GM18502 (cell line): ENCODE data around the gene SVOPL.
"Not testable (repeated sequence)": the region's sequence is repeated elsewhere in the genome, so short reads cannot be mapped to it uniquely, and the experiment has no call there.

ENCODE experiments used
- ATAC-seq: cut with Tn5 transposase; IDR thresholded peaks from one replicate; pipeline ENCODE4 v1.9.1; 2021; ENCODE audit warnings: mild to moderate bottlenecking; ENCODE audit not compliant: unreplicated experiment, poor library complexity

Gene SVOPL

DNA sequence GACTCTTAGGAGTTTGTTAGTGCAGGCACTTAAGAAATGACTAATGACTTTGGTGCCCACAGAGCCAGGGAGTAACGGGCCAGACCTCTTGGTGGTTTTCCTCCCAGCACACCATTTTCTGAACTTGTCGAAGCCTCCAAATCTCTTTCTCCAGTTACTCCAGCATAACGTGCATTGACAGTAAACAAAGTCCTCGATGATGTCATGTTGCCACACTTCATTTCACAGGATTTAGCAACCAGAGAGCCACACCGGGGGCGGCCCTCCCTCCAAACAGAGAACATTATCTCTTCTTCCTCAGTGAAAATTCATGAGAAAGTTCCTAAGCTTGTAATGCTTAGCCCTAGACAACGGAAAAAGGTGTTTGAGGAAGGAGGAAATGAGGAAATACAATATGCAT is 4.0 kb upstream of the SVOPL start:
- ATAC-seq, result no peak

DNA sequence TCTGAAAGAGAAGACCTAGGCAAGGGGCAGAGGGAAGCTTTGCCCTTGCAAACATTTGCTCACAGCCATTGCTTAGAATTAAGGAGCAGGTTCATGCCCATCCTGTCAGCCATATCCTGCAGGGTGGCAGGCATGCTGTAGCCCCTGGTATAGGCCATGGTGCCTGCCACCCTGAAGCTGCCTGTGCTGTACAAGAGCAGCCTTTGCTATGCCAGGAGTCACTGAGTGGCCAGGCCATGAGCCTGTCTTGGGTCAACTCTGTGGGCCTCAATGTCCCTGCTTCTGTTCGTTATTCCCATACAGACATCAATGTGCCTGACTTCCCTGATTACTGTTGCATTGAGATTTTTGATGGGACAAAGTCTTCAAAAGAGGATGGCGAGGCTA is 368 bp upstream of the SVOPL start:
- no peak for ATAC-seq

DNA sequence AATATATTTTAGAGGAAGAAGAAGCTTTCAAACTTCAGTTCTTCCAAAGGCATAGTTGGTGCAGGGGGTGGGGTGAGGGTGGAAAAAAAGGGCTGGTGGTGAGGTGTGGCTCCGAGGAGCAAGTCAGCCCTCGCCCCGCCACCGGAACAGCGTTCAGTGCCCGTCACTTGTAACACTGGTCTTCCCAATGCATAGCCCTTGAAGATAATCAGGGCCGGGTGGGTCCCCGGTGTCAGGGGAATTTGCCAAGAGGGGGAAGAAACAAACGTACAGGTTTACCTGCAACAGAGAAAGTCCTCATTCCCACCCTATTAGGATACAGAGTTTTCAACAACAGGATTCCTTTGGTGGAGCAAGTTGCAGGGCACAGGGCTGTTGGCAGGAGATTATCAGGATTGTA is 1.5 kb downstream of the SVOPL start:
- no peak for ATAC-seq

DNA sequence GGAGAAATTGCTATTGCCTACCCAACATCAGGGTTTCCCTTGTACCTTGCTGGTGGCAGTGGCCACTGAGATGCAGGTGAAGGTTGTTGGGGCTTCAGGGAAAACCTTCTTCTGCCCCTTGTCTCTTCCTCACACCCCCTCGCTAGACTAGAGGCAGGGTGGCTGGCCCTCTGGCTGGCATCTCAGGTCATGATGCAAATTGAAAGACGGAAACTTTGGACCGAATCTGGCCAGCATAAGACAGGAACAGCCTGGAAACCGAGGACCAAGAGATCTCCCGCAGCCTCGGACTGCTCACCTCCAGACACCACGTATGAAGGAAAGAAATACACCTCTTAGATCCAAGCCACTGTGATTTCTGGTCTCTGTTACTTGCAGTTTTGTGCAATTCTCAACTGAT is 2.9 kb downstream of the SVOPL start:
- no peak for ATAC-seq

DNA sequence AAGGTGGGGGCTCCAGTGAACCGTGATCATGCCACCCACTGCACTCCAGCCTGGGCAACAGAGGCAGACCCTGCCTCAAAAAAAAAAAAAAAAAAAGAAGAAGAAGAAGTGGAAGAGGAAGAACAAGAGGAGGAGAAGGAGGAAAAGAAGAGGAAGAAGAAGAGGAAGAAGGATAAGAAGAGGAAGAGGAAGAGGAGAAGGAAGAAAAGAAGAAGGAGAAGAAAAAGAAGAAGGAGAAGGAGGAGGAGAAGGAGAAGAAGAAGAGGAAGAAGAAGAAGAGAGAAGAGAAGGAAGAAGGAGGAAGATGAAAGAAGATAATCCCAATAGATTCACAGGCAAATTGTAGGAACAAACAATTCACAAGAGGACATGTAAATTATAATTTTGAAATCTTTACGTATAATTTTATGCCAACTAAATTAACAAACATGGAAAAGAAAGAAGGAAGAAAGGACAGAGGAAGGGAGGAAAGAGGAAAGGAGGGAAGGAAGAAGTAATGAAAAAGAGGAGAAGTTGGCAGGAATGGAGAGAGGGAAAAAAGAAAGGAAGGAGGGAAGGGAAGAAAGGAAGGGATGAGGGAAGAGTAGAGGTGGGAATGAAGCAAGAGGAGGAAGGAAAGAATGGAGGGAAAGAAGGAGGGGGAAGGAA is 3.5 kb downstream of the SVOPL start:
- no peak for ATAC-seq

DNA sequence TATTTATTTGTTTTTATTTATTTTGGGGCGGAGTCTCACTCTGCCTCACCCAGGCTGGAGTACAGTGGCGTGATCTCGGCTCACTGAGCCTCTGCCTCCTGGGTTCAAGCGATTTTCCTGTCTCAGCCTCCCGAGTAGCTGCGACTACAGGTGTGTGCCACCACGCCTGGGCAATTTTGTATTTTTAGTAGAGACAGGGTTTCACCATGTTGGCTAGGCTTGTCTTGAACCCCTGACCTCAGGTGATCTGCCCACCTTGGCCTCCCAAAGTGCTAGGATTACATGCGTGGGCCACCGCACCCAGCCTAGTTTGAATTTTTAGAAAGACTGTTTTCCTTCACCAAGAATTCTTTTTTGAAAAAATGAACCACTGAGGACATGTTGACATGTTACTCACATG is 5.4 kb downstream of the SVOPL start:
- ATAC-seq, result not testable (repeated sequence)

DNA sequence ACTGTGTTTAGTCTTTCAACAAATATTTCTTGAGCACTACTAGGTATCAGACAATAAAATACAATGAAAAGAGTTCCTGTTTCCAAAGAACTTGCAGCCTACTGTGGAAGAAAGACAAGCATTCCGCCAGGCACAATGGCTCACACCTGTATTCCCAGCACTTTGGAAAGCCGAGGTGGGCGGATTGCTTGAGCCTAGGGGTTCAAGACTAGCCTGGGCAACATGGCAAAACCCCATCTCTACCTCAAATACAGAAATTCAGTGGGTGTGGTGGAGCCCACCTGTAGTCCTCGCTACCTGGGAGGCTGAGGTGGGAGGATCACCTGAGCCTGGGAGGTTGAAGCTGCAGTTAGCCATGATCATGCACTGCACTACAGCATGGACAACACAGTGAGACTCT is 6.1 kb downstream of the SVOPL start:
- ATAC-seq, result no peak

DNA sequence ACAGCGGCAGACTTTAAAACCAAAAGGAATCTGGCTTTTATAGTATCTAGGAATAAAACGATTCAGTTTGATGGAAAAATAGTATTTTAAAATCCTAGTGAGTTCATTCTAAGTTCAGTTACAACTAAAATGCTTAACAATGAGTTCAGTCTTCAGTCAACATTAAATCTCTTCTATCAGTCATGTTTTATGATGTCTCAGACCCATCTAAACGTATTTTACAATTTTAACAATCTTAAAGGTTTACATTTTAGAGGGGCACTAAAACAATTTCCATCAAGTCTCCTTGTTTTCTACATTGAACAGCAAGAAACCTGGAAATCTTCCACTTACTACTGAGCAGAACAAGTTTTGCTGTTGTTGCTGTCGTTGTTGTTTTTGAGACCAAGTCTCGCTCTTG is 10.0 kb downstream of the SVOPL start:
- no peak for ATAC-seq

DNA sequence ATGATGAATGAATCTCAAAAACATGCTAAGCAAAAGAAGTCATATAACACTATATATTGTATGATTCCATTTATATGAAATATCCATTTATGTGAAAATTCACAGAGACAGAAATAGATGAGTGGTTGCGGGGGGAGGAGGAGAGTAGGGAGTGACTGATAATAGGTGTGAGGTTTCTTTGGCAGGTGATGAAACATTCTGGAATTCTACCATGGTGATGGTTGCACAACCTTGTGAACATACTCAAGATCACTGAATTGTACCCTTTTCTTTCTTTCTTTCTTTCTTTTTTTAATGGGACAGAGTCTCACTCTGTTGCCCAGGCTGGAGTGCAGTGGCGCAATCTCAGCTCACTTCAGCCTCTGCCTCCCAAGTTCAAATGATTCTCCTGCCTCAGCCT is 10.7 kb downstream of the SVOPL start:
- no peak for ATAC-seq

DNA sequence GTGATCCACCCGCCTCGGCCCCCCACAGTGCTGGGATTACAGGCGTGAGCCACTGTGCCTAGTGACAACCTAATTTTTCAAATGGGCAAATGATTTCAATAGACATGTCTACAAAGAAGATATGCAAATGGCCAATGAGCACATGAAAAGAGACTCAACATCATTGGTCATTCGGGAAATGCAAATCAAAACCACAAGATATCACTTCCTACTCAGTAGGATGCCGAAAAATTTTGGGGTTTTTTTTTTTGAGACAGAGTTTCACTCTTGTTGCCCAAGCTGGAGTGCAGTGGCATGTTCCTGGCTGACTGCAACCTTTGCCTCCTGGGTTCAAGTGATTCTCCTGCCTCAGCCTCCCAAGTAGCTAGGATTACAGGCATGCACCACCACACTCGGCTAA is 13.1 kb downstream of the SVOPL start:
- ATAC-seq, result not testable (repeated sequence)

DNA sequence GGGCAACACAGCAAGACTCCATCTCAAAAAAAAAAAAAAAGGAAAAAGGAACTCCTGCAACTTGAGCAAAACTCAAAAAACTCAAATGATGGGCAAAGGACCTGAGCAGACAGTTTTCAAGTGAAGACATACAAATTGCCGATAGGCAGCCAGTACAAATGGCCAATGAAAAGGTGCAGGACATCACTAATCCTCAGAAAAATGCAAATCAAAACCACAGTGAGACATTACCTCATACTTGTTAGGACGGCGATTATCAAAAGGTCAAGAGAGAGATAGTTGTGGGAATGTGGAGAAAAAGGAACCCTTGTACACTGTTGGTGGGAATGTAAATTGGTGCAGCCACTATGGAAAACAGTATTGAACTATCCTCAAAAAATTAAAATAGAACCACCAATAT is 16.8 kb downstream of the SVOPL start:
- ATAC-seq, result no peak

DNA sequence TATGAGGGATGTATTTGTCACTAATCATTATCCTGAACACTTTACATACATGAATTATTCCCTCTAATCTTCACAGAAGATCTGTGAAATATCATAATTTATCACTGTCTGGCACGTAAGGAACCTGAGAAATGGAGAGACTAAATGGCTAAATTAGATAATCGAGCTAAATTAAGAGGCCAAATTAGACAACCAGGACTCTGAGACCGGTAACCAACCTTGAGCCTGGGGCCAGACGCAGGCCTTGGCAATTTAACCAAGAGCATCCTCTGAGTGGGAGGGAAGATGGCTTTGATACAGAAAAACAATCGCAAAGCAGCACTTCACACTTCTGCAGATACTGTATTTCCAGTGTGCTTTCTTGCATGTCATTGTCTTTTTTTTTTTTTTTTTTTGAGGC is 21.4 kb downstream of the SVOPL start:
- no peak for ATAC-seq

DNA sequence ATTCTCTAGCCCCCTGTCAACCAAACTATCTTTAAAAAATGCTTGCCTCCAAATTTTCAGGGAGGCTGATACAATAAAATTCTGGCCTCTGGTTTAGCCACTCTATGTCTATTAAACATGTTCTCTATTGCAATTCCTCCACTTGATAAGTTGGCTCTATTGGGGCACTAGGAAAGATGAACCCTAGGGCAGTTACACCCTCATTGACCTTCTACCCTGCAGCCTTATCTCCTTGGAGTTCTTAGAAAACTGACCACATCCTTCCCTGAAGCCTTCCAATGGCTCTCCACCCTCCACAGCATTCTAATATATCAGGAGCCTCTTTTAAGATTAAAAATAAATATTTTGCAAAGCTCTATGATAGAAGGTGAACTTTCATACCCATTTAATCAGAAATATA is 30.6 kb downstream of the SVOPL start:
- no peak for ATAC-seq

DNA sequence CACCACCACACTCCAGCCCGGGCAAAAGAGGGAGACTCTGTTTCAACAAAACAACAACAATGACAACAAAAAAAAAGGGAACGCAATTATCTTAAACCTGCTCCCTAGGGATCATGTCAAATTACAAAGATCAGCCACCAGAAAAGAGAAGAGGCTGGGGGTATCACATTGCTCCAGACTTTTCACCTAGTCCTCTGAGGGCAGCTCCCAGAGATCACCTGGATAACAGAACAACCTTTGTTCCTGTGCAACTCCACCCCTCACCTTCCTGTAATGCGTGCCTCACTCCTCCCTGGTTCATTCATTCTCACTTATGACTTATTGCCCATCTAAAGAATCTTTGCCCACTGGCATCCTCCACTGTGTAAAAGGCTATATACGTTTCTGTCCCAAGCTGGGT is 31.8 kb downstream of the SVOPL start:
- ATAC-seq, result no peak

DNA sequence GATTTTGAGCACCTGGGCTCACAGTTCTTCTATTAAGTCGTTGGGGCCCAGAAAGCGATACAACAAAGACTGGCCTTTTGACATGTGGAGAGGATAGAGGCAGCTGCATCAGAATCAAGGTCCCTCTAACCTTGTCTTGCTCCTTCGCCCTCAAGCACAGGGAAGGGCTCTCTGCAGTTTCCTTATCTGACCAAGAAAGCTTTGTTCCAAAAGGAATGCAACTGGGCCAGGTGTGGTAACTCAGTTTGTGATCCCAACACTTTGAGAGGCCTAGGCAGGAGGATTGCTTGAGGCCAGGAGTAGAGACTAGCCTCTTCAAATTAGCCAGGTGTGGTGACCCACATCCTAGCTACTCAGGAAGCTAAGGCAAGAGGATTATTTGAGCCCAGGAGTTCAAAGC is 32.2 kb downstream of the SVOPL start:
- ATAC-seq, result no peak

DNA sequence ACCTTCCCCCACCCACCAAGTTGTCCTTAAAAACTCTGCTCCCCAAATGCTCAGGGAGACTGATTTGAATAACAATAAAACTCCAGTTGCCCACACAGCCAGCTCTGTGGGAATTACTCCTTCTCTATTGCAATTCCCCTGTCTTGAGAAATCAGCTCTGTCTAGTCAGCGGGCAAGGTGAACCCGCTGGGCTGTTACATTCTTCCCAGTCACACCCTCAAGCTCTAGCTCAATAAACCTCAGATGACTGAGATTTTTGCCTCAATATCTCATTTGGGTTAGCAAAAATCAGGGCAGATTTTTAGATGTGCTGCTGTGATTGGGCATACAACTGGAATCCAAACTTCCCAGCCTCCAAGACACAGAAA is 32.9 kb downstream of the SVOPL start:
- no peak for ATAC-seq

DNA sequence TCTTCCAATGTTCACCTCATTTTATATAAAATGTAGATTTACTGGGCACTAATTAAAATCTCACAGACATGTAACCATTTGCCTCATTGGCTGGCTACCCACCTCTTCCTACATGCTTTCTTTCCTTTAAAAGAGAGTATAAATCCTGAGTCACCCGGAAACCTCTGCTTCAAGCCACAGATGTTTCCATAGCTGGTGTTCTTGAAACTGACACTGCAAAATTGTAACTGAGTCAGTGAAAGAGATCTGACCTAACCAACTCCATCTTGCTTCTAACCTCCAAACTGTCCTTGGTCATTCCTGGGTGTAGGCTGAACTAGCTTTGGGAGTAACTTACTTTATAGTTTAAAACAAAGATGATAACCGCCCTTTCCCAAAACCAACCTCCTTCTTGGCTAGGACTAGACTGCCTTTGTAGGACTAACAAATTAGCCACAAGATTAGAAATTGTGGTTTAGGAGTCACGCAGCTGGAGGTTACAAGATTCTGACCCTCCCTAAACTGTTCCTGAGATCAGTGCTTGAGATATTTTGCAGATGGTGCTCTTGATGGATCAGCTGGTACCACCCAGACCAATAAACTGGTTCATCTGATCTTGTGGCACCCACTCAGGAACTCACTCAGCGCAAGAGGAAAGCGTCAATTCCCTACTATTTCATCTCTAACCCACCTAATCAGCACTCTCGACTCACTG is 33.5 kb downstream of the SVOPL start:
- no peak for ATAC-seq

DNA sequence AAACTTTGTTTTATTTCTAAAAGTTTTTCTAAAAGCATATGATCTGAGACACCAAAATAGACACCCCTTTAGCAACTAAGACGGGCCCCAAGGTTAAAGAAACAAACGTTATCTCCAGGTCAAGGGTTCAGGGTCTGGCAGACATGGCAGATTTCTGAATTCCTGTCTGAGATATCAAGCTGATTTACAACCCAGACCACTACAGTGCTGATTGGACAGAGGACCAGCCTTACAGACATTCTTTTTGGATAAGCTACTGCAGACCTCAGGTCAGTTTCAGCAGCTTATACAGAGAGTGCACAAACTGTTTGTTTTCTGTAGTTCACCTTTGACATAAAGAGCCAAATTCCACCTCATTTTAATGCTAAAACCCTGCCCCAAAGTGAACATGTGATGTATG is 34.8 kb downstream of the SVOPL start:
- ATAC-seq, result no peak

DNA sequence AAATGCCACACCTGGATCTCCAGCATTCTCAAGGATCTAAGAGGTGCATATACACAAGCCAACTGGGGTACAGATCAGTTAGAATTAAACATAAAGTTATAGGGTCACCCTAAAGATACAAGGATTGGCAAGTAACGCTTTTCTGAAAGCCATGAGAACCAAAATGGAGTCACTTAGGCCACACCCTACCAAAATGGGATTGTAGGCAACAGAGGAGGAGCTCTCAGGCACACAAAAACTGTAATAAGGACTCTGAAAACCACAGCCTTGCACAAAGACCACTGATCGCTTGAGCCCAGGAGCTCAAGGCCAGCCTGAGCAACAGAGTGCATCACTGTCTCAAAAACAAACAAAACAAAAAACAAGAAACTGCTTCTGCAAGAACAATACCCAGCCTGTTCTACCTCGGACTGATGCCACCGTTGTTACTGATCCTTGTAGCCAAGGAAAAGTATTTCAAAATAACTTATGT is 35.5 kb downstream of the SVOPL start:
- ATAC-seq, result no peak

DNA sequence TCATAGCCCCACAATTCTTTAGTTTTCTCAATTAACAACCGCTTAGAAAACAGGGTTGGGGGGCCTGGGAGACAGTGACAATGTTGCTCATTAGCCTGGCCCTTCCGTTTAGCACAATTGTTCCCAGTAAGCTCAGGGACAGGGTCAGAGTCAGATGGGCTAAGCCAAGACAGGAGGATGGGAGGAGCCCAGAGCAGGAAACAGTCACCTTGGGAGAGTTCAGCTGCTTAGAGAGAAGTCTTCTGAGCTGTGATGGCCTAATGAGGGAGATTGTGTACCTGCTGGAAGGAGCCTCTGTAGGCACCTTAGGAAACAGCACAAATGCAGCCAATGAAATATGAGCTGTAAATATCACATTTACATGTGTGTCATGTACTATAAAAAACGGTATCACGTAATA is 35.9 kb downstream of the SVOPL start:
- no peak for ATAC-seq

DNA sequence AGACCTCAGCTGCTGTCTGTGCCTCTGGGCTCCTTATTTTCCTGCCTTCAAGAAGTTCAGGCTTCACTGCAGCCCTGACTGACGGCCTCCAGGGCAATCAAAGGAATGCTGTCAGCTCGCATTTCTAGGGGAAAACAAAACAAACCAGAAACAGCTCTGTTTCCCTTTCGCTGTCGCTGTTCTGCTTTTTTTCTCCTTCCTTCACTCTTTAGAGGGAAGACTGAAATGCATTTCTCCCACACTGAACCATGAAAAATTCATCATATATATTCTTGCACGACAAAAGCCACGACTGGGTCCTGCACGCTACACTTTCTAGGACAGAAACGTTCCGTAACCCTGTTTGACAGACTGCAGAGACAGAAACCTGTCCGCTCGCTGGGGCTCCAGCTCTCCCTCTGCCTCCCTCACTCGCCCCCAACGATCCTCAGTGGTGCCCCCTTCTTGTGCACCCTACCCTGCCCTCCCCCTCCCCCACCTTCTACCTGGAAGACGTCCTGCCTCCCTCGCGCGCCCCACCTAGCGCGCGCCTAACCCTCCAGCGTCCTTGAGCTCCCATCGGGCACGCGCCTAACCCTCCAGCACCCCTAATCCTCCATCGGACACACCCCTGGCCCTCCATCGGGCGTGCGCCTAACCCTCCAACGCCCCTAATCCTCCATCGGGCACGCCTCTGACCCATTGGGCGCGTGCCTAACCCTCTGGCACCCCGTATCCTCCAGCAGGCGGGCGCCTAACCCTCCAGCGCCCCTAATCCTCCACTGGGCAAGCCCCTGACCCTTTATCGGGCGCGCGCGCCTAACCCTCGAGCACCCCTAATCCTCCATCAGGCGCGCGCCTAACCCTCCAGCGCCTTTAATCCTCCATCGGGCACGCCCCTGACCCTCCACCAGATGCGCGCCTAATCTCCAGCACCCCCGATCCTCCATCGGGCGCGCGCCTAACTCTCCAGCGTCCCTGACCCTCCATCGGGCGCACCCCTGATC is 37.1 kb downstream of the SVOPL start:
- ATAC-seq, result no peak
